GM19372 (cell line): ENCODE results near the gene ZNF227.
"Not testable (repeated sequence)": the region's sequence is repeated elsewhere in the genome, so short reads cannot be mapped to it uniquely, and the experiment has no call there.

Experiments
- ATAC-seq: cut with Tn5 transposase; IDR thresholded peaks from one replicate; pipeline ENCODE4 v1.9.1; 2021; ENCODE audit warnings: mild to moderate bottlenecking, low read depth, moderate library complexity; ENCODE audit not compliant: unreplicated experiment

The ZNF227 gene

GRCh38 chr19:44212250-44212865, at the start of gene ZNF227:
ZNF227 (plus strand) TSS chr19:44212532; CDS start chr19:44217793, 5,261 bp downstream.
- peak; percentile 83 for ATAC-seq

GRCh38 chr19:44163789-44164188, 48.5 kb upstream of the ZNF227 start:
- ATAC-seq, result no peak

GRCh38 chr19:44164327-44164672, 48.0 kb upstream of the ZNF227 start:
- no peak for ATAC-seq

- ATAC-seq, result peak; percentile 88
Observed at GRCh38 chr19:44164673-44165512, 47.4 kb upstream of the ZNF227 start, which contains the start of gene ZNF226. ZNF226 (plus strand) TSS chr19:44165100; CDS start chr19:44170081, 4,981 bp downstream.

- ATAC-seq, result not testable (repeated sequence)
Observed at GRCh38 chr19:44170660-44171059, 41.7 kb upstream of the ZNF227 start.

- no peak for ATAC-seq
Observed at GRCh38 chr19:44176590-44176989, 35.7 kb upstream of the ZNF227 start.

- ATAC-seq, result no peak
Observed at GRCh38 chr19:44180968-44181367, 31.4 kb upstream of the ZNF227 start.

- ATAC-seq, result no peak
Observed at GRCh38 chr19:44182145-44182544, 30.2 kb upstream of the ZNF227 start.

- no peak for ATAC-seq
Observed at GRCh38 chr19:44190020-44190419, 22.3 kb upstream of the ZNF227 start.

- ATAC-seq, result no peak
Observed at GRCh38 chr19:44192127-44192526, 20.2 kb upstream of the ZNF227 start.

GRCh38 chr19:44196772-44197171, 15.6 kb upstream of the ZNF227 start:
- ATAC-seq, result no peak

GRCh38 chr19:44202470-44202869, 9.9 kb upstream of the ZNF227 start:
- no peak for ATAC-seq

- no peak for ATAC-seq
Observed at GRCh38 chr19:44202974-44203373, 9.4 kb upstream of the ZNF227 start.

GRCh38 chr19:44203877-44204276, 8.5 kb upstream of the ZNF227 start:
- not testable (repeated sequence) for ATAC-seq

GRCh38 chr19:44204772-44205171, 7.6 kb upstream of the ZNF227 start:
- ATAC-seq, result no peak

GRCh38 chr19:44207126-44207803, 5.1 kb upstream of the ZNF227 start:
- ATAC-seq, result peak; percentile 88

- no peak for ATAC-seq
Observed at GRCh38 chr19:44212866-44213346, 574 bp downstream of the ZNF227 start.

GRCh38 chr19:44219926-44220325, 7.6 kb downstream of the ZNF227 start:
- not testable (repeated sequence) for ATAC-seq

GRCh38 chr19:44220761-44221160, 8.4 kb downstream of the ZNF227 start:
- not testable (repeated sequence) for ATAC-seq

GRCh38 chr19:44221291-44221690, 9.0 kb downstream of the ZNF227 start:
- ATAC-seq, result not testable (repeated sequence)

GRCh38 chr19:44228318-44228717, 16.0 kb downstream of the ZNF227 start:
- ATAC-seq, result no peak
